ENCODE results near the gene BAIAP2L1.
"Not testable (repeated sequence)": the region's sequence is repeated elsewhere in the genome, so short reads cannot be mapped to it uniquely, and the experiment has no call there.

Gene BAIAP2L1

GRCh38 chr7:98398567-98399372 is 2.1 kb downstream of the BAIAP2L1 start:
- no peak for DNase-seq

GRCh38 chr7:98396768-98397167 is 4.1 kb downstream of the BAIAP2L1 start:
- no peak for DNase-seq

- DNase-seq = no peak
These were observed 4.9 kb downstream of the BAIAP2L1 start for GRCh38 chr7:98395951-98396350.

- DNase-seq = no peak
These were observed 5.4 kb downstream of the BAIAP2L1 start for GRCh38 chr7:98395481-98395880.

- DNase-seq = no peak
These were observed 6.5 kb downstream of the BAIAP2L1 start for GRCh38 chr7:98394377-98394836.

- no peak for DNase-seq
These were observed 13.2 kb downstream of the BAIAP2L1 start for GRCh38 chr7:98387544-98388226.

GRCh38 chr7:98387131-98387530 is 13.8 kb downstream of the BAIAP2L1 start:
- DNase-seq = no peak

- not testable (repeated sequence) for DNase-seq
These were observed 15.4 kb downstream of the BAIAP2L1 start for GRCh38 chr7:98385532-98385931.

- DNase-seq = no peak
These were observed 22.6 kb downstream of the BAIAP2L1 start for GRCh38 chr7:98378210-98378819.

- DNase-seq = no peak
These were observed 24.2 kb downstream of the BAIAP2L1 start for GRCh38 chr7:98376711-98377110.

GRCh38 chr7:98375664-98376063 is 25.2 kb downstream of the BAIAP2L1 start:
- no peak for DNase-seq

GRCh38 chr7:98374285-98374680 is 26.6 kb downstream of the BAIAP2L1 start:
- no peak for DNase-seq

- DNase-seq = no peak
These were observed 27.9 kb downstream of the BAIAP2L1 start for GRCh38 chr7:98372993-98373392.

- DNase-seq = no peak
These were observed 31.2 kb downstream of the BAIAP2L1 start for GRCh38 chr7:98369726-98370125.

- no peak for DNase-seq
These were observed 32.2 kb downstream of the BAIAP2L1 start for GRCh38 chr7:98368716-98369115.

GRCh38 chr7:98366562-98366938 is 34.3 kb downstream of the BAIAP2L1 start:
- no peak for DNase-seq

- no peak for DNase-seq
These were observed 34.9 kb downstream of the BAIAP2L1 start for GRCh38 chr7:98365863-98366561.

GRCh38 chr7:98364220-98364619 is 36.7 kb downstream of the BAIAP2L1 start:
- no peak for DNase-seq

GRCh38 chr7:98362517-98362916 is 38.4 kb downstream of the BAIAP2L1 start:
- no peak for DNase-seq

- no peak for DNase-seq
These were observed 40.4 kb downstream of the BAIAP2L1 start for GRCh38 chr7:98360221-98361130.

- DNase-seq = no peak
These were observed 41.5 kb downstream of the BAIAP2L1 start for GRCh38 chr7:98359395-98359794.

GRCh38 chr7:98358706-98359105 is 42.2 kb downstream of the BAIAP2L1 start:
- no peak for DNase-seq

All from NCI-H510A (cell line).